WTC11 (cell line): Measurements from ENCODE around the gene TCP1.

Source experiments
- ATF3 ChIP-seq: sonication (generic); formaldehyde crosslinking; conservative IDR thresholded peaks from 2 replicates; pipeline ENCODE4 v1.8.1; 2022; ENCODE audit warnings: mild to moderate bottlenecking, missing genetic modification reagents
- CTCF ChIP-seq: fragments of 200-600 bp; IDR thresholded peaks from 2 replicates; pipeline ENCODE4 v1.8.0; 2022; ENCODE audit warnings: antibody characterized with exemption
- NR2C2 ChIP-seq: sonication (generic); formaldehyde crosslinking; IDR thresholded peaks from 2 replicates; pipeline ENCODE4 v1.8.0; 2022; ENCODE audit warnings: mild to moderate bottlenecking, missing genetic modification reagents
- SMAD4 ChIP-seq: sonication (generic); formaldehyde crosslinking; IDR thresholded peaks from 2 replicates; pipeline ENCODE4 v1.8.0; 2022; ENCODE audit warnings: mild to moderate bottlenecking, missing genetic modification reagents
- ZNF138 ChIP-seq: sonication (generic); formaldehyde crosslinking; conservative IDR thresholded peaks from 2 replicates; pipeline ENCODE4 v1.8.1; 2022; ENCODE audit warnings: mild to moderate bottlenecking, moderate library complexity, missing genetic modification reagents
- TF ChIP-seq, protein P1 (sequence below): sonication (generic); formaldehyde crosslinking; IDR thresholded peaks from 2 replicates; pipeline ENCODE4 v1.8.0; 2022; ENCODE audit warnings: mild to moderate bottlenecking, missing genetic modification reagents

DNA sequence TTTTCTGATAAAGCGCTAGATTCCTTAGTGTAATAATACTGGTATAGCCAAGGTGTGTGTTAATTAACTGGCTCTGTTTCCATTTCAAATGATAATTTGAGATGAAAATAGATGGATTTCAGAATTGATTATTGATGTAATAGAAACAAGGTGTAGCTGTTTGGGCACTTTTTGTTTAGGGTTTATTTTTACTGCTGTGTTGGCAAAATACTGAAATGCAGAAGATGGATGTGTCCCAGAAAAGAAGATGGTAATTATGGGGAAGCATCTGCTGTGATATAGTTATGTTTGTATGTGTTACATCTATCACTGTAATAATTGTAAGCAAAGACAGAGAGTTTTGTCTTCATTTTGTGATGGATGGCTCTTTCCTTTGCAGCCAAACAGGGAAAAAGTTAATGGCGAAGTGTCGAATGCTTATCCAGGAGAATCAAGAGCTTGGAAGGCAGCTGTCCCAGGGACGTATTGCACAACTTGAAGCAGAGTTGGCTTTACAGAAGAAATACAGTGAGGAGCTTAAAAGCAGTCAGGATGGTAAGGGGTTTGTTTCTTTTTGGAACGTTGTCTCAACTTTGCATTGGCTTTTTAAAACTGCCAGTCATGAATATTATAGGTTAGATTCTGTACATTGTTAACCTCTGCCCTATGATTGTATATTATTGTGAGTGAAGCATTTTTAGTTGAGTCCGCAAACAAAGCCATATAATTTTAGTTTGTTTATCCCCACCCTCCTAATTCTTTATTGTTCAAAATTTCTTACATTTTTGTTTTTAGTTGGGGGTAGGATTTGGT is 36.1 kb downstream of the TCP1 start:
- TF ChIP-seq CTCF = no peak
- TF ChIP-seq, protein P1, sequence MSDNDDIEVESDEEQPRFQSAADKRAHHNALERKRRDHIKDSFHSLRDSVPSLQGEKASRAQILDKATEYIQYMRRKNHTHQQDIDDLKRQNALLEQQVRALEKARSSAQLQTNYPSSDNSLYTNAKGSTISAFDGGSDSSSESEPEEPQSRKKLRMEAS = no peak
- TF ChIP-seq NR2C2 (CRISPR knock-in tag) = no peak
- no peak for TF ChIP-seq SMAD4
- no peak for TF ChIP-seq ATF3 (CRISPR knock-in tag)
- no peak for TF ChIP-seq ZNF138
